ENCODE data around the gene SIRT6.

The SIRT6 gene

GRCh38 chr19:4177146-4177545, 5.2 kb downstream of the SIRT6 start:
- TF ChIP-seq EGR1 (IDR thresholded peaks at IDR 0.05) = no peak
- TF ChIP-seq MAX (IDR thresholded peaks at IDR 0.05) = no peak
- no peak for TF ChIP-seq RAD21 (IDR thresholded peaks at IDR 0.05; ENCODE audit: low read depth)
- TF ChIP-seq YY1 (IDR thresholded peaks at IDR 0.05; ENCODE audit: low read depth) = no peak
- no peak for TF ChIP-seq USF1 (IDR thresholded peaks at IDR 0.05)
- no peak for TF ChIP-seq CEBPB (IDR thresholded peaks at IDR 0.05)
- no peak for TF ChIP-seq TAF1 (IDR thresholded peaks at IDR 0.05; ENCODE audit: low read depth)

GRCh38 chr19:4175669-4175931, 6.8 kb downstream of the SIRT6 start:
- TF ChIP-seq CREB1 (IDR thresholded peaks at IDR 0.05; ENCODE audit: low read depth) = no peak
- TF ChIP-seq TCF12 (IDR thresholded peaks at IDR 0.05; ENCODE audit: low read depth) = no peak

- TF ChIP-seq RAD21 (IDR thresholded peaks at IDR 0.05; ENCODE audit: low read depth) (no peak), EP300 (IDR thresholded peaks at IDR 0.05; ENCODE audit: borderline replicate concordance) (no peak), TCF12 (IDR thresholded peaks at IDR 0.05; ENCODE audit: low read depth) (no peak), YY1 (IDR thresholded peaks at IDR 0.05; ENCODE audit: low read depth) (no peak), MAX (IDR thresholded peaks at IDR 0.05) (no peak), REST (IDR thresholded peaks at IDR 0.05; ENCODE audit: low read depth) (no peak), CREB1 (IDR thresholded peaks at IDR 0.05; ENCODE audit: low read depth) (no peak), USF1 (IDR thresholded peaks at IDR 0.05) (no peak), EGR1 (IDR thresholded peaks at IDR 0.05) (no peak), CEBPB (IDR thresholded peaks at IDR 0.05) (no peak), FOXM1 (IDR thresholded peaks at IDR 0.05; ENCODE audit: borderline replicate concordance, low read depth) (no peak)
Measured at GRCh38 chr19:4174895-4175668, 7.3 kb downstream of the SIRT6 start.

- TF ChIP-seq ZBTB7A (IDR thresholded peaks at IDR 0.05; ENCODE audit: low read depth) (no peak), CREB1 (IDR thresholded peaks at IDR 0.05; ENCODE audit: low read depth) (no peak)
Measured at GRCh38 chr19:4174213-4174894, 8.0 kb downstream of the SIRT6 start.

GRCh38 chr19:4173479-4174212, 8.7 kb downstream of the SIRT6 start:
- no peak for TF ChIP-seq REST (IDR thresholded peaks at IDR 0.05; ENCODE audit: low read depth)
- TF ChIP-seq FOXM1 (IDR thresholded peaks at IDR 0.05; ENCODE audit: borderline replicate concordance, low read depth) = no peak
- TF ChIP-seq RAD21 (IDR thresholded peaks at IDR 0.05; ENCODE audit: low read depth) = no peak
- TF ChIP-seq USF1 (IDR thresholded peaks at IDR 0.05) = no peak
- no peak for TF ChIP-seq ZBTB7A (IDR thresholded peaks at IDR 0.05; ENCODE audit: low read depth)

GRCh38 chr19:4172861-4173473, 9.4 kb downstream of the SIRT6 start:
- peak; percentile 52 for TF ChIP-seq MAX (IDR thresholded peaks at IDR 0.05)
- TF ChIP-seq CEBPB (IDR thresholded peaks at IDR 0.05) = no peak
- TF ChIP-seq USF1 (IDR thresholded peaks at IDR 0.05) = no peak
- no peak for TF ChIP-seq NFIC (IDR thresholded peaks at IDR 0.05)
- no peak for TF ChIP-seq RAD21 (IDR thresholded peaks at IDR 0.05; ENCODE audit: low read depth)
- TF ChIP-seq FOXM1 (IDR thresholded peaks at IDR 0.05; ENCODE audit: borderline replicate concordance, low read depth) = no peak
- TF ChIP-seq ZBTB7A (IDR thresholded peaks at IDR 0.05; ENCODE audit: low read depth) = 0 out of 2 replicates have a peak, but pooled peaks have one; percentile 56
- no peak for TF ChIP-seq EGR1 (IDR thresholded peaks at IDR 0.05)
- TF ChIP-seq REST (IDR thresholded peaks at IDR 0.05; ENCODE audit: low read depth) = peak; percentile 99
- TF ChIP-seq TCF12 (IDR thresholded peaks at IDR 0.05; ENCODE audit: low read depth) = no peak
- TF ChIP-seq CREB1 (IDR thresholded peaks at IDR 0.05; ENCODE audit: low read depth) = no peak
- TF ChIP-seq TEAD4 (IDR thresholded peaks at IDR 0.05) = no peak
- TF ChIP-seq TAF1 (IDR thresholded peaks at IDR 0.05; ENCODE audit: low read depth) = no peak
- no peak; the same call in 1 of the 2 replicates for TF ChIP-seq EP300 (IDR thresholded peaks at IDR 0.05; ENCODE audit: borderline replicate concordance)
- TF ChIP-seq YY1 (IDR thresholded peaks at IDR 0.05; ENCODE audit: low read depth) = 0 out of 2 replicates have a peak, but pooled peaks have one; percentile 24

All from Ishikawa (cell line).